Neural crest cell (in vitro differentiated cells): ENCODE measurements around the gene POU6F1. TPM values are rescaled to one million over a fixed set of nuclear protein-coding genes. Genes with fewer than 3 reads are reported as not detected.

Experiments
- DNase-seq: peaks from one replicate; pipeline ENCODE4 v3.0.0; 2021; ENCODE audit warnings: low read depth, mixed read lengths, low spot score
- H3K27ac Mint-ChIP-seq: one replicate; pipeline ENCODE4 v1.8.0; 2021; ENCODE audit warnings: mild to moderate bottlenecking, mixed read lengths; ENCODE audit not compliant: unreplicated experiment
- H3K27me3 Mint-ChIP-seq: 2 replicates; pipeline ENCODE4 v1.8.0; 2021; ENCODE audit warnings: low read depth, mild to moderate bottlenecking, mixed read lengths
- H3K36me3 Mint-ChIP-seq: 2 replicates; pipeline ENCODE4 v1.8.0; 2021; ENCODE audit warnings: low read depth, mild to moderate bottlenecking, mixed read lengths
- H3K4me1 Mint-ChIP-seq: 2 replicates; pipeline ENCODE4 v1.8.0; 2021; ENCODE audit warnings: mixed read lengths
- H3K4me3 Mint-ChIP-seq: one replicate; pipeline ENCODE4 v1.8.0; 2021; ENCODE audit warnings: mild to moderate bottlenecking, mixed read lengths
- H3K9me3 Mint-ChIP-seq: 2 replicates; pipeline ENCODE4 v1.8.0; 2021; ENCODE audit warnings: mixed read lengths
- total RNA-seq: library from RNA; stranded (reverse); gene quantifications from 2 replicates; pipeline ENCODE4 v1.2.1, GENCODE V29; 2021
- TF ChIP-seq, protein P1 (sequence below): fragments of 200-600 bp; sonication (generic); conservative IDR thresholded peaks from 2 replicates; pipeline ENCODE4 v1.5.0; 2021; ENCODE audit warnings: antibody characterized with exemption, mild to moderate bottlenecking

The POU6F1 gene
- total RNA-seq, 1 donor from 2014 or later = 7.7 TPM

GRCh38 chr12:51171884-51172514, 45.9 kb downstream of the POU6F1 start:
- no peak for DNase-seq
- TF ChIP-seq, protein P1, sequence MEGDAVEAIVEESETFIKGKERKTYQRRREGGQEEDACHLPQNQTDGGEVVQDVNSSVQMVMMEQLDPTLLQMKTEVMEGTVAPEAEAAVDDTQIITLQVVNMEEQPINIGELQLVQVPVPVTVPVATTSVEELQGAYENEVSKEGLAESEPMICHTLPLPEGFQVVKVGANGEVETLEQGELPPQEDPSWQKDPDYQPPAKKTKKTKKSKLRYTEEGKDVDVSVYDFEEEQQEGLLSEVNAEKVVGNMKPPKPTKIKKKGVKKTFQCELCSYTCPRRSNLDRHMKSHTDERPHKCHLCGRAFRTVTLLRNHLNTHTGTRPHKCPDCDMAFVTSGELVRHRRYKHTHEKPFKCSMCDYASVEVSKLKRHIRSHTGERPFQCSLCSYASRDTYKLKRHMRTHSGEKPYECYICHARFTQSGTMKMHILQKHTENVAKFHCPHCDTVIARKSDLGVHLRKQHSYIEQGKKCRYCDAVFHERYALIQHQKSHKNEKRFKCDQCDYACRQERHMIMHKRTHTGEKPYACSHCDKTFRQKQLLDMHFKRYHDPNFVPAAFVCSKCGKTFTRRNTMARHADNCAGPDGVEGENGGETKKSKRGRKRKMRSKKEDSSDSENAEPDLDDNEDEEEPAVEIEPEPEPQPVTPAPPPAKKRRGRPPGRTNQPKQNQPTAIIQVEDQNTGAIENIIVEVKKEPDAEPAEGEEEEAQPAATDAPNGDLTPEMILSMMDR = no peak
- no peaks in the 10 kb centered on the region for H3K9me3 Mint-ChIP-seq

GRCh38 chr12:51163795-51164194, 54.1 kb downstream of the POU6F1 start:
- TF ChIP-seq, protein P1 = no peak
- no peak overlapping the region for H3K4me3 Mint-ChIP-seq
- DNase-seq = no peak
- H3K27ac Mint-ChIP-seq = no peak overlapping the region
- no peaks in the 10 kb centered on the region for H3K9me3 Mint-ChIP-seq
- H3K27me3 Mint-ChIP-seq = no peaks in the 10 kb centered on the region
- no peaks in the 10 kb centered on the region for H3K36me3 Mint-ChIP-seq
- peaks cover 11% of the 10 kb centered on the region for H3K4me1 Mint-ChIP-seq

More at GRCh38 chr12:51171884-51172514, 45.9 kb downstream of the POU6F1 start:
- Mint-ChIP-seq H3K36me3 (no peaks in the 10 kb centered on the region), H3K27ac (no peak overlapping the region), H3K27me3 (no peaks in the 10 kb centered on the region), H3K4me3 (no peak overlapping the region), H3K4me1 (peaks cover 5% of the 10 kb centered on the region)

DNA sequence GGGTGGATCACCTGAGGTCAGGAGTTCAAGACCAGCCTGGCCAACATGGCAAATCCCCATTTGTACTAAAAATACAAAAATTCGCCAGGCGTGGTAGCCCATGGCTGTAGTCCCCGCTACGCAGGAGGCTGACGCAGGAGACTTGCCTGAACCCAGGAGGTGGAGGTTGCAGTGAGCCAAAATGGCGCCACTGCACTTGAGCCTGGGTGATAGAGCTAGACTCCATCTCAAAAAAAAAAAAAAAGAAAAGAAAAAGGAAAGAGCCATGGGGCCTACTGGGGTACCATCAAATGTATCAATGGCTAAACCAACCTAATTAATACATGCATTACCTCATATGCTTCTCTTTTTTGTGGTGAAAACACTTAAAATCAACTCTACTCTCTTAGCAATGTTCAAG, 55.6 kb downstream of the POU6F1 start:
- no peak overlapping the region for H3K27ac Mint-ChIP-seq
- H3K4me3 Mint-ChIP-seq = no peak overlapping the region
- DNase-seq = no peak
- H3K36me3 Mint-ChIP-seq = no peaks in the 10 kb centered on the region
- H3K27me3 Mint-ChIP-seq = no peaks in the 10 kb centered on the region
- peaks cover 11% of the 10 kb centered on the region for H3K4me1 Mint-ChIP-seq
- H3K9me3 Mint-ChIP-seq = no peaks in the 10 kb centered on the region
- TF ChIP-seq, protein P1 = no peak

GRCh38 chr12:51160814-51161459, 56.9 kb downstream of the POU6F1 start:
- Mint-ChIP-seq H3K27ac (no peak overlapping the region), H3K36me3 (no peaks in the 10 kb centered on the region)
- no peak for DNase-seq

DNA sequence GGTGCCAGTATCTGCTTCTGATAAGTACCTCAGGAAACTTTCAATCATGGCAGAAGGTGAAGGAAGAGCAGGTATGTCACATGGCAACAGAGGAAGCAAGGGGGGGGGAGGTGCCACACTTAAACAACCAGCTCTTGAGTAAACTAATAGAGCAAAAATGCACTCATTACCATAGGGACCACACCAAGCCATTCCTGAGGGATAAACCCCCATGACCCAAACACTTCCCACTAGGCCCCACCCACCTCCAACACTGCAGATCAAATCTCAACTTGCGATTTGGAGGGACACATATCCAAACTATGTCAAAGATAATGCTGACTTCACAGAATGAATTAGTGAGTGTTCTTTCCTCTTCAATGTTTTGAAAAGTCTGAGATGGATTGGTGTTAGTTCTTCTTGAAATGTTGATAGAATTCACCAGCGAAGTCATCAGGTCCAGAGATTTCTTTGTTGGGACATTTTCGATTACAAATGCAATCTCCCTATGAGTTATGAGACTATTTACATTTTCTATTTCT, 61.6 kb downstream of the POU6F1 start:
- TF ChIP-seq, protein P1 = no peak
- no peak for DNase-seq

More at GRCh38 chr12:51160814-51161459, 56.9 kb downstream of the POU6F1 start:
- H3K4me3 Mint-ChIP-seq = no peak overlapping the region
- H3K27me3 Mint-ChIP-seq = no peaks in the 10 kb centered on the region
- TF ChIP-seq, protein P1 = no peak
- no peaks in the 10 kb centered on the region for H3K9me3 Mint-ChIP-seq
- H3K4me1 Mint-ChIP-seq = peaks cover 11% of the 10 kb centered on the region

More for the DNA sequence above, 61.6 kb downstream of the POU6F1 start:
- no peaks in the 10 kb centered on the region for H3K27me3 Mint-ChIP-seq
- H3K4me1 Mint-ChIP-seq = peaks cover 11% of the 10 kb centered on the region
- no peaks in the 10 kb centered on the region for H3K36me3 Mint-ChIP-seq
- H3K27ac Mint-ChIP-seq = no peak overlapping the region
- H3K9me3 Mint-ChIP-seq = no peaks in the 10 kb centered on the region
- no peak overlapping the region for H3K4me3 Mint-ChIP-seq
